Uterus (tissue), 2 donors: ENCODE data around the gene TAS1R2.

Experiments used
- CTCF ChIP-seq, 4 experiments: fragments of 200-600 bp in 2 of 4; fragments of 450-650 bp in 2 of 4; sonication (generic) in 2 of 4; IDR thresholded peaks; one replicate each; pipeline ENCODE4 v1.5.1; 2016 to 2019; ENCODE audit warnings: antibody characterized with exemption in 4 of 4, mild to moderate bottlenecking in 2 of 4, moderate library complexity in 1 of 4
- POLR2A ChIP-seq, 2 donors: fragments of 450-650 bp; IDR thresholded peaks; one replicate each; pipeline ENCODE4 v1.6.1; 2016; ENCODE audit warnings: antibody characterized with exemption in 2 of 2, mild to moderate bottlenecking in 1 of 2, moderate library complexity in 1 of 2

- TF ChIP-seq CTCF (IDR thresholded peaks at IDR 0.05) (no peak), POLR2A (IDR thresholded peaks at IDR 0.05) (no peak)
Observed at GRCh38 chr1:18854331-18855025, 5.0 kb downstream of the TAS1R2 start.
